ENCODE measurements around the gene MEX3A.

Gene MEX3A

GRCh38 chr1:156102633-156103511 is 20.6 kb upstream of the MEX3A start:
- ATAC-seq = no peak

- no peak for ATAC-seq
Measured at GRCh38 chr1:156101880-156102279, 19.6 kb upstream of the MEX3A start.

- no peak for ATAC-seq
Measured at GRCh38 chr1:156100205-156100995, 18.1 kb upstream of the MEX3A start.

- no peak for ATAC-seq
Measured at GRCh38 chr1:156099282-156099681, 17.0 kb upstream of the MEX3A start.

- ATAC-seq = no peak
Measured at GRCh38 chr1:156098784-156099183, 16.5 kb upstream of the MEX3A start.

GRCh38 chr1:156097499-156098178 is 15.4 kb upstream of the MEX3A start:
- ATAC-seq = peak; percentile 21 to 27

GRCh38 chr1:156096640-156097391 is 14.6 kb upstream of the MEX3A start:
- peak; percentile 79 to 81 for ATAC-seq

- no peak for ATAC-seq
Measured at GRCh38 chr1:156095906-156096508, 13.7 kb upstream of the MEX3A start.

- ATAC-seq = no peak
Measured at GRCh38 chr1:156091610-156092009, 9.3 kb upstream of the MEX3A start.

- peak; percentile 98 for ATAC-seq
Measured at GRCh38 chr1:156090840-156091188, 8.5 kb upstream of the MEX3A start.

GRCh38 chr1:156090138-156090839 is 8.0 kb upstream of the MEX3A start:
- peak in 1 of 2 donors; percentile 15 for ATAC-seq

- ATAC-seq = no peak
Measured at GRCh38 chr1:156089704-156090103, 7.4 kb upstream of the MEX3A start.

- no peak for ATAC-seq
Measured at GRCh38 chr1:156086256-156086662, 4.0 kb upstream of the MEX3A start.

- no peak for ATAC-seq
Measured at GRCh38 chr1:156083800-156084790, 1.8 kb upstream of the MEX3A start.

- no peak for ATAC-seq
Measured at GRCh38 chr1:156081917-156082308, 352 bp downstream of the MEX3A start.

GRCh38 chr1:156081180-156081916 is 917 bp downstream of the MEX3A start:
- ATAC-seq = no peak

- ATAC-seq = no peak
Measured at GRCh38 chr1:156080863-156081179, 1.4 kb downstream of the MEX3A start.

- no peak for ATAC-seq
Measured at GRCh38 chr1:156080241-156080862, 1.9 kb downstream of the MEX3A start.

GRCh38 chr1:156079762-156080161 is 2.5 kb downstream of the MEX3A start:
- ATAC-seq = no peak
